ENCODE data around the gene PSMC5. TPM values are rescaled to one million over a fixed set of nuclear protein-coding genes. Genes with fewer than 3 reads are reported as not detected.
"Not testable (repeated sequence)": the region's sequence is repeated elsewhere in the genome, so short reads cannot be mapped to it uniquely, and the experiment has no call there.

Gene PSMC5
- polyA plus RNA-seq, 1 donor = 96.2 TPM

DNA sequence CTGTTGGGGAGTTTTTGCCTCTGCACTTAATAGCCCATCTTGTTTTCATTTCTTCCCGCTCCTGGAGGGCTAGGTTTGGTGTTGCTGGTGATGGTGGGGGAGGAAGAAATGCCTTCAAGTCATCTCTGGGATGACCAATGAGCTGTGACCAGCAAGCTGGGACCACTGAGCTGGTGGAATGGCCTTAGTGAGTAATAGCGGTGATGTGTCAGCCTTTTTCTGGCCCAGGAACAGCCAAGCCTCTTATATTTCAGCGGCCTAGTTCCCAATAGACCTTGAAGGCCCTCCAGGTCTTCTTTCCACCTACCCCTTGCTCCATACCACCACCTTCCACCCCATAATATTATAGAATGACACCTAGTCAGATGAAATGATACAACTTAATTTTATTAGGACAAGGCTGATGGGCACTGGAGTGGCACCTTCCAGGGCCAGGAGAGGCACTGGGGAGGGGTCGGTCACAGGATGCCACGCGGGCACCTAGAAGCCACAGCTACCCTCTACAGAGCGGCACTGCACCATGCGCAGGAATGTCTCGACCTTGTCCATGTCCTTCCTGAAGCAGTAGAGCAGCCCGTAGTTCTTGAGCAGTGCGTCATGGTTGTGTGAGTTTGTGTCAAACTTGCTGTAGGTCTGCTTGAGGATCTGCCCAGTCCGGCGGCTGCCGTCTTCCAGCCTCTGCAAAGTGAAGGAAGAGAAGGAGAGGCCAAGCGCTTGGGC, 44.6 kb downstream of the PSMC5 start:
- not testable (repeated sequence) for DNase-seq

DNA sequence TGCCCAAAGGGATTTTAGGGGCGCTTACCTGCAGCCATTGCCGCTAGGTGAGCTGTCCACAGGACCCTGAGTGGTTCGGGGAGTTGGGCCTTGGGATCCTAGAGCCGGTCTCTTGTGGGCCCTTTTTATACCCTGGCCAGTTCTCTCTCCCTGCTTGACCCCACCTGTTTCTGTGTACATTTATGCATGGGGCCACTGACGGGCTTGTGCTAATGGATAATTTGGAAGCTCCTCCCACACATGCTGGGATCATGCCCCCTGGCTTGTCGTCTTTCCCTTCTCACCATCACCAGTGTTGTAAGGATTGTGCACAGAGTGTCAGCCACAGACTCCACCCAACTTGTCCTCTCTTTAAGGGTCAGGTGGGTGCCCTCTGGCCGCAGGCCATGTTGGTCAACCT, 46.3 kb downstream of the PSMC5 start, which contains the start of gene CSH2:
Gene CSH2 (minus strand): TSS at position 101 of the 400 bp plus-strand sequence. CDS start 63 bp downstream, at position 38.
- DNase-seq = not testable (repeated sequence)

DNA sequence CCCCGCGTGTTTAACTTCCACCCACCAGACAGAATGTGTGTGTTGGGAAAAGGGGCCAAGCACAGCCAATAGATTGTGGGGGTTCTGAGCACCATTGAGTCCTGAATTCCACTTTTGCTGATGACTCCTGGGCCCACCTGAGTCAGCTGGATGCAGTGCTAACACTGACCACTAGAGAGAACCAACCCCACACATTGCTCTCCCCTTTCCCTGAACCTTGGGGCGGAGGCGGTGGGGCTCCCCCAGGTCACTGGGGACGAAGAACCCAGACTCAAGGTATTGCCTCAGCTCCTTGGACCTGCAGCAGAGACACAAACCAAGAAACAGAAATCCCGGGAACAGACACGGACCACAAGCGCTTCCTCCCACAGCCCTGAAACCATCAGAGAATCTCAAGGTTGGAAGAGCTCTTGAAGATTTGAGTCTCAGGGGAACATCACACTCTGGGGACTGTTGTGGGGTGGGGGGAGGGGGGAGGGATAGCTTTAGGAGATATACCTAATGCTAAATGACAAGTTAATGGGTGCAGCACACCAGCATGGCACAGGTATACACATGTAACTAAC, 46.9 kb downstream of the PSMC5 start:
- DNase-seq = not testable (repeated sequence)

DNA sequence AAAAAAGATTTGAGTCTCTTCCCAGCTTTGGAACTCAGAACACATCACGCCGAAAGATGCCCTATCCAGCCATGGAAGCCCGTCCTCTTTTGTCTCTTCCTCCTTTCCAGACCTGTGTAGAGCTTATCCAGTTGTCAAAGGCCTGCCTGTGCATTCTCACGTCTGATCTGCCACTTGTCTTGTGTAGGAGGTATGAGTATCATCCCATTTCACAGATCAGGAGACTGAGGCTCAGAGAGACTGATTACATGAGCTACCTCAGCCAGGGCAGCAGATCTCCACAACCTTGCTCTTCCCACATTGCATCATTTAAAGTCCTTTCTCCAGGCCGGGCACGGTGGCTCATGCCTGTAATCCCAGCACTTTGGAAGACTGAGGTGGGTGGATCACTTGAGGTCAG, 47.5 kb downstream of the PSMC5 start:
- DNase-seq = not testable (repeated sequence)

DNA sequence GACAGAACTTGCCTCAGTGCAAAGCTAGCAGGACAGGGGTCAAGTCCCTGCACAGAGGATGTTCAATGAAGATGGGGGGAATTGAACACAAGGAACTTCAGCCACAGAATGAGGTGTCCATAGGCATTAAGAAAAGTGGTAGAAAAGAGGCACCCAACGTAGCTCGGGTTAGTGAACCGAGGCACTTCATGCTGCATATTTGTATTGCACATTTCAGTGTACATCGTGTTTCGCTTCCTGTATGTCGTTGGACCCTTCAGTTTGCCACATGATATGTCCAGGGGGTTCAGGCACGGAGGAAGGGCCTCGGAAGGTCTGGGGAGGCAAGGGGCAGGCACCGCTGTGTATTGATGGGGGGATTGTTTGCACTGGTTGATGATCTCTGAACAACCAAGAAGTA, 51.2 kb downstream of the PSMC5 start:
- DNase-seq = not testable (repeated sequence)

DNA sequence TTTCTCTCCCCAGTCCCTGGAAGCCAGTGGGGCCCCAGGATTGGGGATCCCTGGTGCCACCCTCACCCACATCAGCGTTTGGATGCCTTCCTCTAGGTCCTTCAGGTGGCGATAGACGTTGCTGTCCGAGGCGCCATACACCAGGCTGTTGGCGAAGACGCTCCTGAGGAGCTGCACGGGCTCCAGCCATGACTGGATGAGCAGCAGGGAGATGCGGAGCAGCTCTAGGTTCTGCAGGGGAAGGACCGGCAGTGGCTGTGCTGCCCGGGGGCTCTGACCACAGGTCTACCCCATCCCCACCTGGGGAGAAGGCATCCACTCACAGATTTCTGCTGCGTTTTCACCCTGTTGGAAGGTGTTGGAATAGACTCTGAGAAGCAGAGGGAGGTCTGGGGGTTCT, 53.5 kb downstream of the PSMC5 start:
- DNase-seq = no peak

DNA sequence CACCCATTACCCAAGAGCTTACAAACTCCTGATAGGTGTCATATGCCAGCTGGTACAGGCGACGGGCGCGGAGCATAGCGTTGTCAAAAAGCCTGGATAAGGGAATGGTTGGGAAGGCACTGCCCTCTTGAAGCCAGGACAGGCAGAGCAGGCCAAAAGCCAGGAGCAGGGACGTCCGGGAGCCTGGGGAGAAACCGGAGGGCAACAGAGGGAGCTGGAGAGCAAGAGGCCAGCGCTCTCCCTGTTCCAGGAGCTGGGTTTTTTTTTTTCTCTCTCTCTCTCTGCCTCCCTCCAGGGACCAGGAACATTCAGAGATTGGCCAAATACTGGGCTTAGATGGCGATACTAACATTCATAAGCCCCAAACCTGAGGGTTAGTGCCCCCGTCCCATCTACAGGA, 54.1 kb downstream of the PSMC5 start:
- DNase-seq = not testable (repeated sequence)

Other genes starting within 250 kb of the PSMC5 start
- gene TACO1, start 226.5 kb upstream of the PSMC5 start, polyA plus RNA-seq (ENCODE audit: insufficient read length) = 17.8 TPM
- 27.6 TPM for gene MAP3K3, start 205.0 kb upstream of the PSMC5 start, polyA plus RNA-seq (ENCODE audit: insufficient read length)
- gene LIMD2, start 127.3 kb upstream of the PSMC5 start, polyA plus RNA-seq (ENCODE audit: insufficient read length) = 10.4 TPM
- 32.5 TPM for gene STRADA, start 85.6 kb upstream of the PSMC5 start, polyA plus RNA-seq (ENCODE audit: insufficient read length)
- 47.8 TPM for gene CCDC47, start 53.8 kb upstream of the PSMC5 start, polyA plus RNA-seq (ENCODE audit: insufficient read length)
- gene DDX42, start 53.3 kb upstream of the PSMC5 start, polyA plus RNA-seq (ENCODE audit: insufficient read length) = 106 TPM
- gene FTSJ3, start 232 bp downstream of the PSMC5 start, polyA plus RNA-seq (ENCODE audit: insufficient read length) = 35.5 TPM
- gene SMARCD2, start 15.3 kb downstream of the PSMC5 start, polyA plus RNA-seq (ENCODE audit: insufficient read length) = 28.6 TPM
- 0.61 TPM for gene CSH2, start 46.2 kb downstream of the PSMC5 start, polyA plus RNA-seq (ENCODE audit: insufficient read length)
- not detected for gene GH2, start 54.5 kb downstream of the PSMC5 start, polyA plus RNA-seq (ENCODE audit: insufficient read length)
- 0.50 TPM for gene CSH1, start 69.1 kb downstream of the PSMC5 start, polyA plus RNA-seq (ENCODE audit: insufficient read length)
- gene CSHL1, start 83.8 kb downstream of the PSMC5 start, polyA plus RNA-seq (ENCODE audit: insufficient read length) = not detected
- not detected for gene GH1, start 91.4 kb downstream of the PSMC5 start, polyA plus RNA-seq (ENCODE audit: insufficient read length)
- 4.4 TPM for gene CD79B, start 104.9 kb downstream of the PSMC5 start, polyA plus RNA-seq (ENCODE audit: insufficient read length)
- 66.3 TPM for gene SCN4A, start 145.5 kb downstream of the PSMC5 start, polyA plus RNA-seq (ENCODE audit: insufficient read length)
- 2.5 TPM for gene PRR29, start 170.9 kb downstream of the PSMC5 start, polyA plus RNA-seq (ENCODE audit: insufficient read length)
- 28.6 TPM for gene ICAM2, start 193.2 kb downstream of the PSMC5 start, polyA plus RNA-seq (ENCODE audit: insufficient read length)

Measured in hindlimb muscle (tissue), 1 donor.